OCI-LY7 (cell line): ENCODE measurements around the gene MED27. TPM values are rescaled to one million over a fixed set of nuclear protein-coding genes. Genes with fewer than 3 reads are reported as not detected.

ENCODE experiments used
- BruUV-seq: library from RNA; stranded (reverse); fragments of 400-500 nt; replicated peaks from 2 replicates; lab custom pipeline; 2021; lab: Mats Ljungman, UMichigan
- CTCF ChIA-PET: fragments of 300-600 bp; sonication (Branson Sonifier 250); formaldehyde crosslinking; loops from one replicate; lab custom pipeline; 2022; ENCODE audit warnings: antibody characterized with exemption; ENCODE audit not compliant: unreplicated experiment; lab: Charles Lee
- POLR2A ChIA-PET: fragments of 300-600 bp; sonication (Branson Sonifier 250); formaldehyde crosslinking; loops from one replicate; lab custom pipeline; 2022; ENCODE audit warnings: antibody characterized with exemption; lab: Charles Lee
- DNase-seq: peaks from one replicate; pipeline ENCODE4 v3.0.0-alpha.2; 2015; ENCODE audit warnings: low spot score
- H2AFZ ChIP-seq: fragments of 200-600 bp; sonication (generic), shearing (Covaris generic); 2 replicates; pipeline ENCODE4 v1.6.1; 2014; ENCODE audit warnings: mild to moderate bottlenecking, antibody characterized with exemption, low read length, moderate library complexity
- H3K27ac ChIP-seq: fragments of 200-600 bp; sonication (generic); 2 replicates; pipeline ENCODE4 v1.5.1; 2014; ENCODE audit warnings: mixed run types, low read depth, mild to moderate bottlenecking, moderate library complexity, low read length, inconsistent platforms; ENCODE audit not compliant: poor library complexity, severe bottlenecking
- H3K36me3 ChIP-seq: fragments of 200-600 bp; sonication (generic); 2 replicates; pipeline ENCODE4 v1.6.1; 2014; ENCODE audit warnings: mild to moderate bottlenecking, antibody characterized with exemption, low read length, moderate library complexity, mixed read lengths; ENCODE audit not compliant: insufficient read depth
- H3K4me1 ChIP-seq: fragments of 200-600 bp; sonication (generic); 2 replicates; pipeline ENCODE4 v1.5.1; 2014; ENCODE audit warnings: mild to moderate bottlenecking, low read length; ENCODE audit not compliant: insufficient read depth, poor library complexity, severe bottlenecking
- H3K4me2 ChIP-seq: fragments of 200-600 bp; sonication (generic); 2 replicates; pipeline ENCODE4 v1.6.1; 2014; ENCODE audit warnings: mild to moderate bottlenecking, low read length
- H3K4me3 ChIP-seq: fragments of 200-600 bp; sonication (generic); 2 replicates; pipeline ENCODE4 v1.5.1; 2014; ENCODE audit warnings: mild to moderate bottlenecking, low read depth, low read length; ENCODE audit not compliant: poor library complexity, severe bottlenecking
- H3K79me2 ChIP-seq: fragments of 200-600 bp; sonication (generic); 2 replicates; pipeline ENCODE4 v1.6.1; 2016; ENCODE audit warnings: low read depth, mild to moderate bottlenecking, low read length, moderate library complexity, mixed read lengths; ENCODE audit not compliant: insufficient read depth
- H3K9me2 ChIP-seq: fragments of 200-600 bp; sonication (generic); 2 replicates; pipeline ENCODE4 v1.6.1; 2016; ENCODE audit warnings: mild to moderate bottlenecking, low read length, mixed read lengths; ENCODE audit not compliant: insufficient read depth
- H3K9me3 ChIP-seq: fragments of 200-600 bp; sonication (generic); 2 replicates; pipeline ENCODE4 v1.6.1; 2014; ENCODE audit warnings: mild to moderate bottlenecking, mixed run types, low read length, mixed read lengths
- H4K20me1 ChIP-seq: fragments of 200-600 bp; sonication (generic); 2 replicates; pipeline ENCODE4 v1.6.1; 2014; ENCODE audit warnings: mild to moderate bottlenecking, antibody characterized with exemption, low read length, moderate library complexity, mixed read lengths; ENCODE audit not compliant: insufficient read depth
- EZH2phosphoT487 ChIP-seq: fragments of 200-600 bp; sonication (generic); IDR thresholded peaks from 2 replicates; pipeline ENCODE4 v1.6.1; 2018; ENCODE audit warnings: low read depth, borderline replicate concordance, mild to moderate bottlenecking, mixed run types, antibody characterized with exemption, low read length, moderate library complexity, mixed read lengths
- intact Hi-C: fragments of 100-400 bp; cut with micrococcal nuclease; formaldehyde crosslinking; loops from one replicate; pipeline ENCODE4 v1.10.0; 2022; ENCODE audit not compliant: unreplicated experiment
- total RNA-seq, 2 experiments: library from RNA; depleted of rRNA in 1 of 2; stranded (reverse); fragments of >200 nt in 1 of 2; shearing (Covaris generic) in 1 of 2; gene quantifications; 2 replicates each; pipeline ENCODE4 v1.2.3, GENCODE V29; 2014 to 2022
- TF ChIP-seq, protein P1 (sequence below): fragments of 200-600 bp; sonication (generic); conservative IDR thresholded peaks from 2 replicates; pipeline ENCODE4 v1.5.1; 2014; ENCODE audit warnings: mild to moderate bottlenecking, antibody characterized with exemption, low read length, moderate library complexity, mixed read lengths

Gene MED27
- total RNA-seq, 2 experiments from 2014 or later: 23.1 to 32.6 TPM

DNA sequence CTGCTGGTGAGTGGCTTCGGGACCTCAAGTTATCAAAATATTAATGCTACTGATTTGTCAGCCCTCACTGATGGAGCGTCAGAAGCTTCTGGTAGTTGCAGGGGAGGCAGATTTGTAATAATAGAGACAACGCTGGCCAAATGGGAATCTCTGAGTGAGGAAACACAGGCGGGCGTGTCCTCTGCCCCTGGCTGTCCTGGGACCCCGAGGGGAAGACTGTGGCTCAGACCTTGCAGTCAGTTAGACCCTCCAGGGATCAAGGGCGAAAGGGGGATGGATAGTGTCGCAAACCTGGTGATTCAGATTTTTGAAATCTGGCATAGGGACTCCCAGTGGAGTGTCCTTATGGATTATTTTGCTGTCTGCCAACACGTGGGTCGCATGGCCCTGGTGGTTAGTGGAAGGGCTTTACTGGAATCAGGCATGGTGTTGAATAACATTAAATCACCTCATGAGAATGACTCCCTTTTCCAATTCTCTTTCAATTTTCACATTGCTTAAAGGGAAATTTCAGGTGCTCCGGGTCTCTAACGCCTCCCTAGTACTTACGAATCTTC, 47.1 kb upstream of the MED27 start:
- Histone ChIP-seq H3K9me3 (no peaks in the 10 kb centered on the region), H3K4me1 (no peaks in the 10 kb centered on the region), H2AFZ (no peak overlapping the region), H3K4me3 (no peak overlapping the region), H3K9me2 (no peaks in the 10 kb centered on the region), H3K4me2 (no peak overlapping the region), H3K36me3 (no peaks in the 10 kb centered on the region), H3K27ac (no peak overlapping the region), H3K79me2 (no peaks in the 10 kb centered on the region), H4K20me1 (no peaks in the 10 kb centered on the region)
- ChIA-PET CTCF (interaction anchor here (0.6 kb wide), 1 partner anchor 142 kb away, joined by 3 read pairs; no protein-coding TSS in a partner anchor), POLR2A (no interaction called here)
- BruUV-seq: no TSS peak
- intact Hi-C loops: no loop called here
- no peak for TF ChIP-seq EZH2phosphoT487
- TF ChIP-seq, protein P1, sequence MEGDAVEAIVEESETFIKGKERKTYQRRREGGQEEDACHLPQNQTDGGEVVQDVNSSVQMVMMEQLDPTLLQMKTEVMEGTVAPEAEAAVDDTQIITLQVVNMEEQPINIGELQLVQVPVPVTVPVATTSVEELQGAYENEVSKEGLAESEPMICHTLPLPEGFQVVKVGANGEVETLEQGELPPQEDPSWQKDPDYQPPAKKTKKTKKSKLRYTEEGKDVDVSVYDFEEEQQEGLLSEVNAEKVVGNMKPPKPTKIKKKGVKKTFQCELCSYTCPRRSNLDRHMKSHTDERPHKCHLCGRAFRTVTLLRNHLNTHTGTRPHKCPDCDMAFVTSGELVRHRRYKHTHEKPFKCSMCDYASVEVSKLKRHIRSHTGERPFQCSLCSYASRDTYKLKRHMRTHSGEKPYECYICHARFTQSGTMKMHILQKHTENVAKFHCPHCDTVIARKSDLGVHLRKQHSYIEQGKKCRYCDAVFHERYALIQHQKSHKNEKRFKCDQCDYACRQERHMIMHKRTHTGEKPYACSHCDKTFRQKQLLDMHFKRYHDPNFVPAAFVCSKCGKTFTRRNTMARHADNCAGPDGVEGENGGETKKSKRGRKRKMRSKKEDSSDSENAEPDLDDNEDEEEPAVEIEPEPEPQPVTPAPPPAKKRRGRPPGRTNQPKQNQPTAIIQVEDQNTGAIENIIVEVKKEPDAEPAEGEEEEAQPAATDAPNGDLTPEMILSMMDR: no peak
- no peak for DNase-seq

- TF ChIP-seq, protein P1: no peak
- DNase-seq: no peak
- H3K4me2 ChIP-seq: no peak overlapping the region
- BruUV-seq: no TSS peak
- no peak overlapping the region for H2AFZ ChIP-seq
- POLR2A ChIA-PET: no interaction called here
- intact Hi-C loops: no loop called here
- no peaks in the 10 kb centered on the region for H3K4me1 ChIP-seq
- no peak overlapping the region for H3K27ac ChIP-seq
- no peaks in the 10 kb centered on the region for H3K36me3 ChIP-seq
- no peaks in the 10 kb centered on the region for H3K9me3 ChIP-seq
- H3K79me2 ChIP-seq: no peaks in the 10 kb centered on the region
- CTCF ChIA-PET: interaction anchor here (0.6 kb wide), 1 partner anchor 143 kb away, joined by 3 read pairs; no protein-coding TSS in a partner anchor
- no peak overlapping the region for H3K4me3 ChIP-seq
- H3K9me2 ChIP-seq: no peaks in the 10 kb centered on the region
- H4K20me1 ChIP-seq: no peaks in the 10 kb centered on the region
These were observed 46.4 kb upstream of the MED27 start for GRCh38 chr9:132125944-132126679.

GRCh38 chr9:132125361-132125760, 45.7 kb upstream of the MED27 start:
- TF ChIP-seq, protein P1: no peak
- TF ChIP-seq EZH2phosphoT487: no peak
- Histone ChIP-seq H3K27ac (no peak overlapping the region), H3K9me2 (no peaks in the 10 kb centered on the region), H3K4me2 (no peak overlapping the region), H3K9me3 (no peaks in the 10 kb centered on the region), H2AFZ (no peak overlapping the region), H3K4me1 (no peaks in the 10 kb centered on the region), H3K79me2 (no peaks in the 10 kb centered on the region), H3K36me3 (no peaks in the 10 kb centered on the region), H3K4me3 (no peak overlapping the region), H4K20me1 (no peaks in the 10 kb centered on the region)
- no peak for DNase-seq
- intact Hi-C loops: no loop called here
- ChIA-PET POLR2A (interaction anchor here (0.7 kb wide), 1 partner anchor 1164 kb away, joined by 3 read pairs; no protein-coding TSS in a partner anchor), CTCF (no interaction called here)
- no TSS peak for BruUV-seq
